Aorta (tissue), 5 donors: Measurements from ENCODE around the gene PTPRH. TPM values are rescaled to one million over a fixed set of nuclear protein-coding genes. Genes with fewer than 3 reads are reported as not detected.

Experiments
- ATAC-seq: fragments of 200-7000 bp; cut with Tn5 transposase; one replicate; pipeline ENCODE4 v1.9.1; 2022; ENCODE audit warnings: moderate library complexity; ENCODE audit not compliant: low FRiP score
- DNase-seq, 2 donors: peaks; one replicate each; pipeline ENCODE4 v3.0.0-alpha.2; 2020
- H3K27ac ChIP-seq, 2 donors: one replicate each; pipeline ENCODE4 v1.5.1; 2013; ENCODE audit warnings: low read length in 2 of 2, mild to moderate bottlenecking in 2 of 2, moderate library complexity in 2 of 2, control low read depth in 1 of 2, inconsistent platforms in 1 of 2, low read depth in 1 of 2
- H3K27me3 ChIP-seq, 2 donors: one replicate each; pipeline ENCODE4 v1.6.1; 2013; ENCODE audit warnings: control low read depth in 1 of 2, low read length in 1 of 2, mild to moderate bottlenecking in 1 of 2, moderate library complexity in 1 of 2; ENCODE audit not compliant: insufficient read depth in 2 of 2, control insufficient read depth in 1 of 2
- H3K36me3 ChIP-seq, 2 donors: one replicate each; pipeline ENCODE4 v1.6.1; 2013; ENCODE audit warnings: control low read depth in 1 of 2, low read length in 1 of 2, mild to moderate bottlenecking in 1 of 2; ENCODE audit not compliant: insufficient read depth in 2 of 2, control insufficient read depth in 1 of 2
- H3K4me1 ChIP-seq, 2 donors: one replicate each; pipeline ENCODE4 v1.6.1; 2013; ENCODE audit warnings: low read length in 2 of 2, control low read depth in 1 of 2, mild to moderate bottlenecking in 1 of 2, moderate library complexity in 1 of 2; ENCODE audit not compliant: insufficient read depth in 2 of 2, control insufficient read depth in 1 of 2
- H3K4me3 ChIP-seq, 2 donors: one replicate each; pipeline ENCODE4 v1.5.1; 2013; ENCODE audit warnings: low read length in 2 of 2, control low read depth in 1 of 2, mild to moderate bottlenecking in 1 of 2
- H3K9me3 ChIP-seq: one replicate; pipeline ENCODE4 v1.6.1; 2013; ENCODE audit warnings: mild to moderate bottlenecking, low read length; ENCODE audit not compliant: control insufficient read depth
- WGBS, 2 donors: extraction: QIAGEN DNeasy Blood & Tissue Kit; methylation state at CpG; one replicate each; pipeline ENCODE4 v1.1.7; 2013; 5-methylcytosine and 5-hydroxymethylcytosine counted together
- intact Hi-C, 2 donors: fragments of 100-400 bp; cut with DNase I; formaldehyde crosslinking; loops; one replicate each; pipeline versions ENCODE4 v1.14.2 to v1.15.0; 2022
- long read RNA-seq, 2 donors: library from polyadenylated mRNA; unstranded; transcript quantifications; one replicate each; pipeline ENCODE4 v2.0.0, GENCODE V29; 2020 to 2021
- polyA plus RNA-seq, 2 donors: library from polyadenylated mRNA; stranded (reverse); fragments of 200-250 nt; gene quantifications; one replicate each; pipeline ENCODE4 v1.2.3, GENCODE V29; 2013
- total RNA-seq, 2 donors: library from RNA; stranded (reverse); fragmentation: NEBNext Ultra II Directional; extraction: Animal tissue kit (Norgen Biotek cat#: 25700); gene quantifications; one replicate each; pipeline ENCODE4 v1.2.1, GENCODE V29; 2021
- donor health status: healthy with polysubstance abuse.
- donor health status: Bipolar disorder and iron deficiency.
- donor health status: DM: no; HTN: no; CAD: no.
- donor health status: DM: no; HTN: no; CAD: no.
- donor health status: DM: yes; HTN: yes; CAD: no.

Gene PTPRH, protein sequence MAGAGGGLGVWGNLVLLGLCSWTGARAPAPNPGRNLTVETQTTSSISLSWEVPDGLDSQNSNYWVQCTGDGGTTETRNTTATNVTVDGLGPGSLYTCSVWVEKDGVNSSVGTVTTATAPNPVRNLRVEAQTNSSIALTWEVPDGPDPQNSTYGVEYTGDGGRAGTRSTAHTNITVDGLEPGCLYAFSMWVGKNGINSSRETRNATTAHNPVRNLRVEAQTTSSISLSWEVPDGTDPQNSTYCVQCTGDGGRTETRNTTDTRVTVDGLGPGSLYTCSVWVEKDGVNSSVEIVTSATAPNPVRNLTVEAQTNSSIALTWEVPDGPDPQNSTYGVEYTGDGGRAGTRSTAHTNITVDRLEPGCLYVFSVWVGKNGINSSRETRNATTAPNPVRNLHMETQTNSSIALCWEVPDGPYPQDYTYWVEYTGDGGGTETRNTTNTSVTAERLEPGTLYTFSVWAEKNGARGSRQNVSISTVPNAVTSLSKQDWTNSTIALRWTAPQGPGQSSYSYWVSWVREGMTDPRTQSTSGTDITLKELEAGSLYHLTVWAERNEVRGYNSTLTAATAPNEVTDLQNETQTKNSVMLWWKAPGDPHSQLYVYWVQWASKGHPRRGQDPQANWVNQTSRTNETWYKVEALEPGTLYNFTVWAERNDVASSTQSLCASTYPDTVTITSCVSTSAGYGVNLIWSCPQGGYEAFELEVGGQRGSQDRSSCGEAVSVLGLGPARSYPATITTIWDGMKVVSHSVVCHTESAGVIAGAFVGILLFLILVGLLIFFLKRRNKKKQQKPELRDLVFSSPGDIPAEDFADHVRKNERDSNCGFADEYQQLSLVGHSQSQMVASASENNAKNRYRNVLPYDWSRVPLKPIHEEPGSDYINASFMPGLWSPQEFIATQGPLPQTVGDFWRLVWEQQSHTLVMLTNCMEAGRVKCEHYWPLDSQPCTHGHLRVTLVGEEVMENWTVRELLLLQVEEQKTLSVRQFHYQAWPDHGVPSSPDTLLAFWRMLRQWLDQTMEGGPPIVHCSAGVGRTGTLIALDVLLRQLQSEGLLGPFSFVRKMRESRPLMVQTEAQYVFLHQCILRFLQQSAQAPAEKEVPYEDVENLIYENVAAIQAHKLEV
- 1 to 10 TPM in 1 of 2 donors, under 1 TPM in 1; 0.29 to 1.9 TPM for total RNA-seq
- polyA plus RNA-seq = 1 to 10 TPM in 1 of 2 donors, under 1 TPM in 1; 0.03 to 7.5 TPM
- long read RNA-seq, donor 1 = 0 reads
- long read RNA-seq, donor 2 = 0 reads

DNA sequence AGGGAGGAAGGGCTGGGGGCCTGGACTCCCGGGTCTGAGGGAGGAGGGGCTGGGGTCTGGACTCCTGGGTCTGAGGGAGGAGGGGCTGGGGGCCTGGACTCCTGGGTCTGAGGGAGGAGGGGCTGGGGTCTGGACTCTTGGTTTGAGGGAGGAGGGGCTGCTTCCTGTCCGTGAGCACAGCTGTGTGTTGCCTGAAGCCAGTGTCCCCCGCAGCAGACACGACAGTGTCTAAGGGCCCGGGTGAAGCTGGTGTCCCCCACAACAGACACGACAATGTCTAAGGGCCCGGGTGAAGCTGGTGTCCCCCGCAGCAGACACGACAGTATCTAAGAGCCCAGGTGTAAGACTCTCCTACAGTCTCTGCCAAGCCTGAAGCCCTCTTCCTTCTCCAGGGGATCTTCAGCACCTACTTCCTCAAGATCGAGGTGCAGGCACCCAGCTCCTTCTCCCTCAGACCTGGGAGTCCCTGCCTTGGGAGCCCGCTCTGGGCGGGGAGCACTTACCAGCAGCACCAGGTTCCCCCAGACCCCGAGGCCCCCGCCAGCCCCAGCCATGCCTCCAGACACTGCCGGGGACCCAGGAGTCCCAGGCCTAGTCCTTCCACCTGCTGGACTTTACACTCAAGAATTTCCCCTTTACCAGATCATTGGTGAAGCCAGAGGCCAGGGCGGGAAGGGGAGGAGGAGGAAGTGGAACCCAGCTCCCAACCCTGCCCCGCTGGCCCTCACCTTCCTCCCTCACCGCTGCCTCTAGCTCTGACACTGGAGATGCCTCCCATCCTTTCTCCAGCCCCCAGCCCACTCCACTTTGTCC, at the start of gene PTPRH:
PTPRH (minus strand) TSS at position 622 of the 813 bp plus-strand sequence; CDS start at position 554, 68 bp downstream.
- DNase-seq (no peak), ATAC-seq (no peak)
- Histone ChIP-seq H3K4me3 (no peak within 1 kb of the TSS), H3K27me3 (no peaks in the 10 kb centered on the region), H3K27ac (no peak within 1 kb of the TSS), H3K36me3 (no peaks in the 10 kb centered on the region), H3K9me3 (peaks cover 5% of the 10 kb centered on the region), H3K4me1 (no peaks in the 10 kb centered on the region)
- 58 to 60% methylated on average over 17 of the region's 18 CpGs for WGBS, 2 donors
- intact Hi-C loops = no loop called here

- peak in 1 of 2 donors; percentile 83 for DNase-seq
- intact Hi-C loops = no loop called here
- Histone ChIP-seq H3K27ac (peak overlapping the region in 1 of 2 donors; percentile 50), H3K27me3 (no peaks in the 10 kb centered on the region), H3K36me3 (no peaks in the 10 kb centered on the region), H3K4me1 (no peaks in the 10 kb centered on the region), H3K4me3 (peak overlapping the region; percentile 88 to 94), H3K9me3 (no peaks in the 10 kb centered on the region)
- ATAC-seq = peak; percentile 11
- 1% methylated on average over 42 to 53 of the region's 53 CpGs for WGBS, 2 donors
Observed at GRCh38 chr19:55258476-55258827, 49.2 kb upstream of the PTPRH start.

DNA sequence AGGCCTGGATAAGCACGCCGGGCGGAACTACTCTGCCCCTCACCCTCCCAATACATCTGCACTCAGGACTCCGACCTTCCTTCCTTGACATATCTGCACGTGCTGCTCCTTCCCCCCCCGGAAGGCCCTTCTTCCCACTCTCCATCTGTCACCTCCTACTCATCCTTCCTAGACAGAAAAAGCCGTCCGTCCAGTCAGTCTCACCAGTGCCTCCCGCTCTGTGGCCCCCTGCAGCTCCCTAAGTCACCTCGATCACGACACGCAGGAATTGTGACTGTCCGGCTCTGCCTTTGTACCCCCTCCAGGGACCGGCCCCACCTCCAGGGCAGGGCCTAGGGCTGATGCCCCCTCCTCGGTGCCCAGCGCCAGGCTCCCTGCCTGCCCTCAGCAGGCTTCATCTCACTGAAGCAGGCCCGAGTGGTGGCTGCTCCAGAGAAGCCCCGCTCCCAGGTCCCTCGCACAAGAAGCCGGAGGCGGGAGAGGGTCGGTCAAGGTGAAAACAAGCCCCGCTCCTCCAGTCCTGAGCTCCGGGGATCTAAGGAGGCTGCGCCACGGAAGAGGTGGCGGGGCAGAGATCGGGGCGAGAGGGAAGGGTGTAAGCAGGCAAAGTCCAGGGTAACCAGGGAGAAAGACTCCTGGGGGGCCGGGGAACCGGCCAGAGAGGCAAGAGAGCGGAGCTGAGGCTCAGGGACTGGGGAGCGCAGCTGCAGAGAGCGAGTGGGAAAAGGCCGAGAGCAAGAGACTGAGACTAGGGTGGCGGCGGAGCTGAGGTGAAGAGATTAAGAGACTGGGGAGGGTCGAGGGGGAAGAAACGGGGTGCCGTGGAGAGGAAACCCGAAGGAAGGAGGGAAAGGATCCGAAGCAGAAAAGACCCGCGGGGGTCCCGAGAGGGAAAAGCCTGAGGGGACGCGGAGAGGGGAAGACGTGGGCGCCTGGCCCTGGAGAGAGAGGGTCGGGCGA, 48.4 kb upstream of the PTPRH start:
- Histone ChIP-seq H3K4me1 (no peaks in the 10 kb centered on the region), H3K9me3 (no peaks in the 10 kb centered on the region), H3K4me3 (peak overlapping the region; percentile 88 to 94), H3K36me3 (no peaks in the 10 kb centered on the region), H3K27ac (no peak overlapping the region), H3K27me3 (no peaks in the 10 kb centered on the region)
- intact Hi-C loops = no loop called here
- WGBS, 2 donors = 3% methylated on average over 44 to 51 of the region's 51 CpGs
- DNase-seq (no peak), ATAC-seq (no peak)

DNA sequence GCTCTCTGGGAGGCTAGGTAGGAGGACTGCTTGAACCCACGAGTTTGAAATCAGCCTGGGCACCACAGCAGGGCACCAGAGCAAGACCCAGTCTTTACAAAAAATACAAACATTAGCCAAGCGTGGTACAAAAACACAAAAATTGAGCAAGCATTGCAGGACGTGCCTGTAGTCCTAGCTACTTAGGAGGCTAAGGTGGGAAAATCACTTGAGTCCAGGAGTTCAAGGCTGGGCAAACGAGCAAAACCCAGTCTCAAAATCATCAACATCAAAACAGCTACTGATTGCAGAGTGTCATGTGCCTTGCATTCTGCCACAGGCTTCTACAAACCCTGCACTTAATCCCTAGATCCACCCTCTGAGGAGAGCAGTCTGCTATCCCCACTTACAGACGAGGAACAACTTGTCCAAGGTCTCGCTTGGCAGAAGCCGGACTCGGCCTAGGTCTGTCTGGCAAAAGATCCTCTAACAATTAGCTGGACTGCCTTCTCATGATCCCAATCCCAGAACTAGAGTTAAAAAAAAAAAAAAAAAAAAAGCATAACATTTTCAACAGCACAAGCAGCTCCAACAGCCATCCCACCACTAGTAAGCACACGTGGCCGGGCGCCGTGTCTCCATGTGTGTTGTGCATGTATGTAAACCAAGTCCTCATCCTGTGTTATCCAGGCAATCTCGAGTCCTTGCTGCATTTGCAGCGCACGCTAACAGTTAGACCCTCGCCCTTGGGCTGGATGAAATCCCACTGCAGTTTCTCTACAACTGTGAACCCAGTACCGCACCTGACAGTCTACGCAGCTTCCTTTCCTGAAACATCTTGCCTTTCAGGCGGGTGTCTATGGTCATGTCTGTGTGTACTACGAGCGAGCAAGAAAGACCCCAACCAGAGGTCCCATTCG, 47.5 kb upstream of the PTPRH start:
- WGBS, 2 donors = 49 to 53% methylated on average over 21 to 22 of the region's 22 CpGs
- no peak for DNase-seq
- Histone ChIP-seq H3K4me1 (no peaks in the 10 kb centered on the region), H3K9me3 (no peaks in the 10 kb centered on the region), H3K27me3 (no peaks in the 10 kb centered on the region), H3K36me3 (no peaks in the 10 kb centered on the region), H3K27ac (no peak overlapping the region), H3K4me3 (no peak overlapping the region)
- no peak for ATAC-seq
- intact Hi-C loops = no loop called here

GRCh38 chr19:55255618-55256423, 46.5 kb upstream of the PTPRH start:
- Histone ChIP-seq H3K27ac (no peak overlapping the region), H3K4me3 (no peak overlapping the region), H3K4me1 (no peaks in the 10 kb centered on the region), H3K36me3 (no peaks in the 10 kb centered on the region), H3K27me3 (no peaks in the 10 kb centered on the region), H3K9me3 (no peaks in the 10 kb centered on the region)
- ATAC-seq (no peak), DNase-seq (peak in 1 of 2 donors; percentile 53)
- 70 to 74% methylated on average over 17 of the region's 17 CpGs for WGBS, 2 donors
- intact Hi-C loops = no loop called here

DNA sequence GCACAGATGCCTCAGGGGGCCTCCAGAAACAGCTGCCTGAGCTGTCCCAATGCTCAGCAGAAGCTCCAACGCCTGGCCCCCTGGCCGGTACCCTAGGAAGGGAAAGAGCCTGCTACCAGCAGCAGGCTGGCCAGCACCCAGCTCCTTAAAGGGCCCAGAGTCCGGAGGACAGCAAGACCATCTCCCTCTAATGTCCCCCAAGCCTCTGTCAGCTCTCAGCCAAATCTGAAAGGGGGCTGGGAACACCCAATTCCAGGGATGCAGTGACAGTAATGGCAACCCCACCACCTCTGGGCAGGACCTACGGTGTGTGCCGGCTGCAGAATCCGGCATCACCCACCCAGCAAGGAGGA, 45.3 kb upstream of the PTPRH start:
- H3K36me3 ChIP-seq = no peaks in the 10 kb centered on the region
- ATAC-seq (no peak), DNase-seq (no peak)
- H3K27ac ChIP-seq = no peak overlapping the region
- intact Hi-C loops = no loop called here
- no peaks in the 10 kb centered on the region for H3K4me1 ChIP-seq
- WGBS, 2 donors = 52 to 60% methylated on average over 6 of the region's 6 CpGs
- H3K27me3 ChIP-seq = no peaks in the 10 kb centered on the region
- no peaks in the 10 kb centered on the region for H3K9me3 ChIP-seq
- H3K4me3 ChIP-seq = no peak overlapping the region
